22Rv1 (cell line): ENCODE results near the gene DYNLT1.

Source experiments
- ZFX ChIP-seq: fragments of 450-650 bp; IDR thresholded peaks from 2 replicates; pipeline ENCODE4 v1.6.1; 2017; ENCODE audit warnings: antibody characterized with exemption, borderline replicate concordance
- TF ChIP-seq, protein P1 (sequence below): fragments of 450-650 bp; IDR thresholded peaks from 2 replicates; pipeline ENCODE4 v1.5.1; 2017; ENCODE audit warnings: mild to moderate bottlenecking

DNA sequence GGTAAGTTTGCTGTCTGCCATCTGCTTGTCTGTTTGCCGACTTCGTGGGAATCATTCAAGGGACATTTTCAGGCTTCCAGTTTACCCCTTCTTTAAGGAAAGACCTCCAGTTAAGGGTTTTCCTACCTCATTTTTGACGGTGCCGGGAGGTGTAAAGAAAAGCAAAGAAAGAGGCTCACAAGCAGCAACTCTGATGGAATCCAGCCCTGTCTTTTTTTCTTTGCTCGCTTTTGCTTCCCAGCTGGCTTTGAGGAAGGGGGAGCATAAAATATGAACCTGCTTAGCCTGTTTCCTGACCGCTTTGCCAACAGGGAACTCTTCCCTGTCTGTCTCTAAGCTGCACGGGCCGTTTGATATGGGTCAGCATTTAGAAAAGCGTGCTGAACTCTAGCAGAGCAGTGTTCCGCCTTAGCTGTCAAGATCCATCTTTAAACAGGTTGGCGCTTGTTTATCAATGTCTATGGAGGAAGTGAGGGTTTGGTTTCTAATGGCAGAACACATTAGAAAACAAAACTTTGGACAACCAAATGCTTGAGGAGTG, 19.2 kb upstream of the DYNLT1 start:
- TF ChIP-seq, protein P1, sequence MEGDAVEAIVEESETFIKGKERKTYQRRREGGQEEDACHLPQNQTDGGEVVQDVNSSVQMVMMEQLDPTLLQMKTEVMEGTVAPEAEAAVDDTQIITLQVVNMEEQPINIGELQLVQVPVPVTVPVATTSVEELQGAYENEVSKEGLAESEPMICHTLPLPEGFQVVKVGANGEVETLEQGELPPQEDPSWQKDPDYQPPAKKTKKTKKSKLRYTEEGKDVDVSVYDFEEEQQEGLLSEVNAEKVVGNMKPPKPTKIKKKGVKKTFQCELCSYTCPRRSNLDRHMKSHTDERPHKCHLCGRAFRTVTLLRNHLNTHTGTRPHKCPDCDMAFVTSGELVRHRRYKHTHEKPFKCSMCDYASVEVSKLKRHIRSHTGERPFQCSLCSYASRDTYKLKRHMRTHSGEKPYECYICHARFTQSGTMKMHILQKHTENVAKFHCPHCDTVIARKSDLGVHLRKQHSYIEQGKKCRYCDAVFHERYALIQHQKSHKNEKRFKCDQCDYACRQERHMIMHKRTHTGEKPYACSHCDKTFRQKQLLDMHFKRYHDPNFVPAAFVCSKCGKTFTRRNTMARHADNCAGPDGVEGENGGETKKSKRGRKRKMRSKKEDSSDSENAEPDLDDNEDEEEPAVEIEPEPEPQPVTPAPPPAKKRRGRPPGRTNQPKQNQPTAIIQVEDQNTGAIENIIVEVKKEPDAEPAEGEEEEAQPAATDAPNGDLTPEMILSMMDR = no peak
- no peak for TF ChIP-seq ZFX
